Neural cell (in vitro differentiated cells): ENCODE results near the gene NMNAT3.

Source experiments
- EP300 ChIP-seq: fragments of 450-650 bp; conservative IDR thresholded peaks from 2 replicates; pipeline ENCODE4 v1.6.1; 2014; ENCODE audit warnings: antibody characterized with exemption, mild to moderate bottlenecking, moderate library complexity; ENCODE audit not compliant: poor library complexity, severe bottlenecking
- MXI1 ChIP-seq: fragments of 450-650 bp; conservative IDR thresholded peaks from 2 replicates; pipeline ENCODE4 v1.6.1; 2014; ENCODE audit warnings: antibody characterized with exemption, mild to moderate bottlenecking; ENCODE audit not compliant: poor library complexity, severe bottlenecking
- RAD21 ChIP-seq: fragments of 450-650 bp; conservative IDR thresholded peaks from 2 replicates; pipeline ENCODE4 v1.6.1; 2014; ENCODE audit warnings: antibody characterized with exemption, mild to moderate bottlenecking, moderate library complexity
- TF ChIP-seq, protein P1 (sequence below): fragments of 450-650 bp; IDR thresholded peaks from 2 replicates; pipeline ENCODE4 v1.5.1; 2014; ENCODE audit warnings: antibody characterized with exemption, mild to moderate bottlenecking, moderate library complexity; ENCODE audit not compliant: poor library complexity, severe bottlenecking
- TF ChIP-seq, protein P2 (sequence below): IDR thresholded peaks from 2 replicates; pipeline ENCODE4 v1.6.1; 2012; ENCODE audit warnings: borderline replicate concordance

DNA sequence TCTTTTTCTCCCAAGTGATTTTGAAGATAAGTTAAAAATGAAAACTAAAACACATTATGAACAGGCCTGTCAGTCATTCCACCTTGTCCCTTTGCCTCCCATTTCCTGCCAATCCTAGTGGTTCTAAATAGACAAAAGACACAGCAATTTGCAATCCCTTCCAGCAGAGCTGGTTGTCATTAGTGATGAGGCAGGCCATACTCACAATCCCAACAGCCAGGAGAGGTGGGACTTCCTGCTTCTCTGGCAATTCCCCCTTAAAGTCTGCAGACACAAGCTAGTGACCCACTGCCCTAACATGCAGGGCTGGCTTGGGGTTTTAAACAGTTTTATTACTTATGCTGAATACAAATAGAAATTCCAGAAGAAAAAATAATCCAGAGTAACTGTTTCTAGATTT is 99.9 kb downstream of the NMNAT3 start:
- TF ChIP-seq, protein P1, sequence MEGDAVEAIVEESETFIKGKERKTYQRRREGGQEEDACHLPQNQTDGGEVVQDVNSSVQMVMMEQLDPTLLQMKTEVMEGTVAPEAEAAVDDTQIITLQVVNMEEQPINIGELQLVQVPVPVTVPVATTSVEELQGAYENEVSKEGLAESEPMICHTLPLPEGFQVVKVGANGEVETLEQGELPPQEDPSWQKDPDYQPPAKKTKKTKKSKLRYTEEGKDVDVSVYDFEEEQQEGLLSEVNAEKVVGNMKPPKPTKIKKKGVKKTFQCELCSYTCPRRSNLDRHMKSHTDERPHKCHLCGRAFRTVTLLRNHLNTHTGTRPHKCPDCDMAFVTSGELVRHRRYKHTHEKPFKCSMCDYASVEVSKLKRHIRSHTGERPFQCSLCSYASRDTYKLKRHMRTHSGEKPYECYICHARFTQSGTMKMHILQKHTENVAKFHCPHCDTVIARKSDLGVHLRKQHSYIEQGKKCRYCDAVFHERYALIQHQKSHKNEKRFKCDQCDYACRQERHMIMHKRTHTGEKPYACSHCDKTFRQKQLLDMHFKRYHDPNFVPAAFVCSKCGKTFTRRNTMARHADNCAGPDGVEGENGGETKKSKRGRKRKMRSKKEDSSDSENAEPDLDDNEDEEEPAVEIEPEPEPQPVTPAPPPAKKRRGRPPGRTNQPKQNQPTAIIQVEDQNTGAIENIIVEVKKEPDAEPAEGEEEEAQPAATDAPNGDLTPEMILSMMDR: no peak
- TF ChIP-seq, protein P2, sequence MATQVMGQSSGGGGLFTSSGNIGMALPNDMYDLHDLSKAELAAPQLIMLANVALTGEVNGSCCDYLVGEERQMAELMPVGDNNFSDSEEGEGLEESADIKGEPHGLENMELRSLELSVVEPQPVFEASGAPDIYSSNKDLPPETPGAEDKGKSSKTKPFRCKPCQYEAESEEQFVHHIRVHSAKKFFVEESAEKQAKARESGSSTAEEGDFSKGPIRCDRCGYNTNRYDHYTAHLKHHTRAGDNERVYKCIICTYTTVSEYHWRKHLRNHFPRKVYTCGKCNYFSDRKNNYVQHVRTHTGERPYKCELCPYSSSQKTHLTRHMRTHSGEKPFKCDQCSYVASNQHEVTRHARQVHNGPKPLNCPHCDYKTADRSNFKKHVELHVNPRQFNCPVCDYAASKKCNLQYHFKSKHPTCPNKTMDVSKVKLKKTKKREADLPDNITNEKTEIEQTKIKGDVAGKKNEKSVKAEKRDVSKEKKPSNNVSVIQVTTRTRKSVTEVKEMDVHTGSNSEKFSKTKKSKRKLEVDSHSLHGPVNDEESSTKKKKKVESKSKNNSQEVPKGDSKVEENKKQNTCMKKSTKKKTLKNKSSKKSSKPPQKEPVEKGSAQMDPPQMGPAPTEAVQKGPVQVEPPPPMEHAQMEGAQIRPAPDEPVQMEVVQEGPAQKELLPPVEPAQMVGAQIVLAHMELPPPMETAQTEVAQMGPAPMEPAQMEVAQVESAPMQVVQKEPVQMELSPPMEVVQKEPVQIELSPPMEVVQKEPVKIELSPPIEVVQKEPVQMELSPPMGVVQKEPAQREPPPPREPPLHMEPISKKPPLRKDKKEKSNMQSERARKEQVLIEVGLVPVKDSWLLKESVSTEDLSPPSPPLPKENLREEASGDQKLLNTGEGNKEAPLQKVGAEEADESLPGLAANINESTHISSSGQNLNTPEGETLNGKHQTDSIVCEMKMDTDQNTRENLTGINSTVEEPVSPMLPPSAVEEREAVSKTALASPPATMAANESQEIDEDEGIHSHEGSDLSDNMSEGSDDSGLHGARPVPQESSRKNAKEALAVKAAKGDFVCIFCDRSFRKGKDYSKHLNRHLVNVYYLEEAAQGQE: no peak
- TF ChIP-seq RAD21 (no peak), EP300 (no peak), MXI1 (no peak)
